ENCODE results near the gene MAGI1.

MAGI1 gene

DNA sequence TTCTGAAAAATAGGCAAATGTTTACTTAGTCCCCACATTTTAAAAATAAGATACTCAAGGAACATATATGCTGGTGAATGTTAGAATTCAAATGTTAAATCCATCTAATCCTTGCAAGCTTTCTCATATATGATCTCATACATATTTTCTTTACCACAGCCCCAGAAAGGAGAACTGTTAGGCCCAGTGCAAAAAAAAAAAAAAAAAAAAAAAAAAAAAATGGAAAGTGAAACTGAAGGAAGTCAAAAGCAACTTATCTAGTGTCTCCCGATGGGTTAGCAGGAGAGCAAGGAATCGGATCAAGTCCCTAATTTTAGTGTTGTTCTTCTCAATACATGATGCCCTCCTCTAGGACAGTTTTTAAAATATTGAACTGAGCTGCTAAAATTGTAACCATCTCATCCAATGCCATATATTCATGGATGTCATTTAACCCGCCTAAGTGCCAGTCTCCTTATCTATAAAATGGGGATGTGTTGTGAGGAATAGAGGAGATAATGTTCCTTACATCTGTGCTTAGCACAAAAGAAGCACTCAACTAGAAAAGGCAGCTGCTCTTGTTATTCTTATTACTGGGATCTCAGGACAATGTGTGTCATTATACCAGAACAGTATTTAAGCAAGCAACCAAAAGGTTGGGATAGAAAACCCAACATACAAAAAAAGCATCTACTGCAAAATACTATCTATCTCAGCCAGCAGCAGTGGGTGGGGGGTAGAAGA is 279.7 kb downstream of the MAGI1 start:
- Histone ChIP-seq H3K9ac (ENCODE audit: low read length) (no peak overlapping the region), H3K4me1 (ENCODE audit: control insufficient read depth, low read depth, low read length) (peaks cover 2% of the 10 kb centered on the region), H4K5ac (ENCODE audit: low read length) (no peak overlapping the region), H3K23ac (ENCODE audit: low read length) (no peak overlapping the region), H2BK120ac (ENCODE audit: low read depth, low read length) (no peak overlapping the region), H2BK5ac (ENCODE audit: low read length) (no peak overlapping the region), H3K79me1 (ENCODE audit: low read length) (no peaks in the 10 kb centered on the region), H4K8ac (ENCODE audit: low read depth, low read length) (no peak overlapping the region), H3K4me2 (ENCODE audit: low read length) (no peak overlapping the region), H3K36me3 (ENCODE audit: control insufficient read depth, insufficient read depth, low read length) (no peaks in the 10 kb centered on the region), H3K4ac (ENCODE audit: low read depth, low read length) (no peak overlapping the region), H3K27ac (ENCODE audit: low read depth, low read length) (no peak overlapping the region), H3K18ac (ENCODE audit: low read length) (no peak overlapping the region), H2BK15ac (replicated peaks; ENCODE audit: low read depth) (no peak overlapping the region), H3K56ac (ENCODE audit: low read length) (no peak overlapping the region), H2AK5ac (ENCODE audit: low read length) (no peak overlapping the region), H3K4me3 (ENCODE audit: low read length) (no peak overlapping the region), H3K79me2 (ENCODE audit: control insufficient read depth, insufficient read depth, low read length) (no peaks in the 10 kb centered on the region), H3K27me3 (ENCODE audit: insufficient read depth, low read length, poor library complexity) (no peaks in the 10 kb centered on the region)
- no CpG with 5 or more reads among the region's 3 CpGs for WGBS (ENCODE audit: extremely low coverage, insufficient coverage, low lambda C conversion rate)
- DNase-seq: no peak

DNA sequence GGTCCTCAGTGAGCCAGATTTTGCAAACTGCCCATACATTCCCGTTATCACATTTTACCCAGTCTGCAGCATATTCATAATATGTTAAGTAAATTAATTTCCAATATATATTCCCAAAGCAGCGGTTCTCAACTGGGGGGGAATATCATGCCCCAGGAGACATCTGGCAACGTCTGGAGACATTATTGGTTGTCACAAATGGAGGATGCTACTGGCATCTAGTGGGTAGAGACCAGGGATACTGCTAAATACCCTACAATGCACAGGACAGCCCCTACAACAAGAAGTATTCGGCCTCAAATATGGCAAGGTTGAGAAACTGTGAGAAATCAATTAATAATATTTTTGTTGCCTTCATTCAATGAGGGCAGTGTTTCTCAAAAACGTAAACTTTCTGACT is 280.3 kb downstream of the MAGI1 start:
- Histone ChIP-seq H3K79me2 (ENCODE audit: control insufficient read depth, insufficient read depth, low read length) (no peaks in the 10 kb centered on the region), H4K8ac (ENCODE audit: low read depth, low read length) (no peak overlapping the region), H3K4me1 (ENCODE audit: control insufficient read depth, low read depth, low read length) (peaks cover 2% of the 10 kb centered on the region), H3K4me3 (ENCODE audit: low read length) (no peak overlapping the region), H3K36me3 (ENCODE audit: control insufficient read depth, insufficient read depth, low read length) (no peaks in the 10 kb centered on the region), H3K9ac (ENCODE audit: low read length) (no peak overlapping the region), H3K56ac (ENCODE audit: low read length) (no peak overlapping the region), H3K4me2 (ENCODE audit: low read length) (no peak overlapping the region), H3K27me3 (ENCODE audit: insufficient read depth, low read length, poor library complexity) (no peaks in the 10 kb centered on the region), H2BK15ac (replicated peaks; ENCODE audit: low read depth) (no peak overlapping the region), H2BK120ac (ENCODE audit: low read depth, low read length) (no peak overlapping the region), H3K4ac (ENCODE audit: low read depth, low read length) (no peak overlapping the region), H3K23ac (ENCODE audit: low read length) (no peak overlapping the region), H2AK5ac (ENCODE audit: low read length) (no peak overlapping the region), H3K18ac (ENCODE audit: low read length) (peak overlapping the region; percentile 18), H2BK5ac (ENCODE audit: low read length) (no peak overlapping the region), H3K27ac (ENCODE audit: low read depth, low read length) (no peak overlapping the region), H4K5ac (ENCODE audit: low read length) (no peak overlapping the region), H3K79me1 (ENCODE audit: low read length) (no peaks in the 10 kb centered on the region)
- WGBS (ENCODE audit: extremely low coverage, insufficient coverage, low lambda C conversion rate): no CpG with 5 or more reads among the region's 5 CpGs
- DNase-seq: no peak

GRCh38 chr3:65752636-65753035 is 286.1 kb downstream of the MAGI1 start:
- Histone ChIP-seq H3K4me1 (ENCODE audit: control insufficient read depth, low read depth, low read length) (peaks cover 2% of the 10 kb centered on the region), H4K8ac (ENCODE audit: low read depth, low read length) (no peak overlapping the region), H3K27ac (ENCODE audit: low read depth, low read length) (no peak overlapping the region), H3K27me3 (ENCODE audit: insufficient read depth, low read length, poor library complexity) (no peaks in the 10 kb centered on the region), H3K36me3 (ENCODE audit: control insufficient read depth, insufficient read depth, low read length) (no peaks in the 10 kb centered on the region), H2BK5ac (ENCODE audit: low read length) (no peak overlapping the region), H3K23ac (ENCODE audit: low read length) (no peak overlapping the region), H3K56ac (ENCODE audit: low read length) (no peak overlapping the region), H3K4me2 (ENCODE audit: low read length) (no peak overlapping the region), H3K79me1 (ENCODE audit: low read length) (peaks cover 10% of the 10 kb centered on the region), H3K4ac (ENCODE audit: low read depth, low read length) (no peak overlapping the region), H3K18ac (ENCODE audit: low read length) (no peak overlapping the region), H2BK15ac (replicated peaks; ENCODE audit: low read depth) (no peak overlapping the region), H3K9ac (ENCODE audit: low read length) (no peak overlapping the region), H3K4me3 (ENCODE audit: low read length) (no peak overlapping the region), H2BK120ac (ENCODE audit: low read depth, low read length) (no peak overlapping the region), H2AK5ac (ENCODE audit: low read length) (no peak overlapping the region), H4K5ac (ENCODE audit: low read length) (no peak overlapping the region), H3K79me2 (ENCODE audit: control insufficient read depth, insufficient read depth, low read length) (no peaks in the 10 kb centered on the region)
- no CpG with 5 or more reads among the region's 1 CpG for WGBS (ENCODE audit: extremely low coverage, insufficient coverage, low lambda C conversion rate)
- no peak for DNase-seq

DNA sequence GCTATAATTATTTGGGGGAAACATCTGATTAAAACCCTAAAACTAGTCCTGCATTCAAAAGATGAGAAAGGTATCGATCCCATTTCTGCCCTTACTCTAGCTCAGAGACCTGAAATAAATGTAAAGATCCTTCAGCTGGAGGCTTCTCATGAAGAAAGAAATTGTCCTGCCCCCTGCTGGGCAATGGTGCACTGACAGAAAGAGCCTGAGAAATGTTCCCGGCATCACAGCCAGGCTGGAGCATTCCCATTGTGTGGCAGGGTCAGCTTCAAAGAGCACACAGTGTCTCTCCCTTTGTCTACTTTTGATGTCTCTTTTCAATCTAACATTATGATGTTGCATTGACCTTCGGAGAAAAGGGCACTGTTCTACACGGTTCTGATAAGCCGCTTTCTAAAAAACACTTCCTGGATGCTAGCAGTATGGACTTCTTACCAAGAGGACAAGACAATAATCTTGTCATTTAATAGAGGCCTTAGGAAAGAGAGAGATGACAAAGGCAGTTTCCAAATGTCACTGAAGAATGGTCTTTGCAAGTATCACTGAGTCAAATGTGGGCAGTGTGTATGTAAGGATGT is 287.5 kb downstream of the MAGI1 start:
- no peak overlapping the region for H4K5ac ChIP-seq (ENCODE audit: low read length)
- no CpG with 5 or more reads among the region's 5 CpGs for WGBS (ENCODE audit: extremely low coverage, insufficient coverage, low lambda C conversion rate)
- H3K27ac ChIP-seq (ENCODE audit: low read depth, low read length): no peak overlapping the region

GRCh38 chr3:65749066-65749465 is 289.7 kb downstream of the MAGI1 start:
- Histone ChIP-seq H2BK15ac (replicated peaks; ENCODE audit: low read depth) (no peak overlapping the region), H2BK120ac (ENCODE audit: low read depth, low read length) (no peak overlapping the region), H3K27ac (ENCODE audit: low read depth, low read length) (no peak overlapping the region), H3K79me1 (ENCODE audit: low read length) (peaks cover 10% of the 10 kb centered on the region), H2BK5ac (ENCODE audit: low read length) (no peak overlapping the region), H3K27me3 (ENCODE audit: insufficient read depth, low read length, poor library complexity) (no peaks in the 10 kb centered on the region), H3K36me3 (ENCODE audit: control insufficient read depth, insufficient read depth, low read length) (no peaks in the 10 kb centered on the region), H3K18ac (ENCODE audit: low read length) (no peak overlapping the region), H3K4ac (ENCODE audit: low read depth, low read length) (no peak overlapping the region), H3K23ac (ENCODE audit: low read length) (no peak overlapping the region), H3K4me1 (ENCODE audit: control insufficient read depth, low read depth, low read length) (peaks cover 2% of the 10 kb centered on the region), H3K79me2 (ENCODE audit: control insufficient read depth, insufficient read depth, low read length) (no peaks in the 10 kb centered on the region), H2AK5ac (ENCODE audit: low read length) (no peak overlapping the region), H4K8ac (ENCODE audit: low read depth, low read length) (no peak overlapping the region), H3K4me2 (ENCODE audit: low read length) (no peak overlapping the region), H3K4me3 (ENCODE audit: low read length) (no peak overlapping the region), H4K5ac (ENCODE audit: low read length) (no peak overlapping the region), H3K9ac (ENCODE audit: low read length) (no peak overlapping the region), H3K56ac (ENCODE audit: low read length) (no peak overlapping the region)
- WGBS (ENCODE audit: extremely low coverage, insufficient coverage, low lambda C conversion rate): no CpG with 5 or more reads among the region's 1 CpG
- DNase-seq: no peak

More for the DNA sequence above, 287.5 kb downstream of the MAGI1 start:
- Histone ChIP-seq H3K18ac (ENCODE audit: low read length) (no peak overlapping the region), H3K56ac (ENCODE audit: low read length) (no peak overlapping the region), H3K4me2 (ENCODE audit: low read length) (no peak overlapping the region), H2BK120ac (ENCODE audit: low read depth, low read length) (no peak overlapping the region), H3K79me1 (ENCODE audit: low read length) (peaks cover 10% of the 10 kb centered on the region), H3K9ac (ENCODE audit: low read length) (no peak overlapping the region), H3K4me1 (ENCODE audit: control insufficient read depth, low read depth, low read length) (peaks cover 2% of the 10 kb centered on the region), H2AK5ac (ENCODE audit: low read length) (no peak overlapping the region), H3K4me3 (ENCODE audit: low read length) (no peak overlapping the region), H3K27me3 (ENCODE audit: insufficient read depth, low read length, poor library complexity) (no peaks in the 10 kb centered on the region), H2BK15ac (replicated peaks; ENCODE audit: low read depth) (no peak overlapping the region), H4K8ac (ENCODE audit: low read depth, low read length) (no peak overlapping the region), H3K4ac (ENCODE audit: low read depth, low read length) (no peak overlapping the region), H3K79me2 (ENCODE audit: control insufficient read depth, insufficient read depth, low read length) (no peaks in the 10 kb centered on the region), H3K36me3 (ENCODE audit: control insufficient read depth, insufficient read depth, low read length) (no peaks in the 10 kb centered on the region), H2BK5ac (ENCODE audit: low read length) (no peak overlapping the region), H3K23ac (ENCODE audit: low read length) (no peak overlapping the region)
- peak; percentile 85 for DNase-seq

DNA sequence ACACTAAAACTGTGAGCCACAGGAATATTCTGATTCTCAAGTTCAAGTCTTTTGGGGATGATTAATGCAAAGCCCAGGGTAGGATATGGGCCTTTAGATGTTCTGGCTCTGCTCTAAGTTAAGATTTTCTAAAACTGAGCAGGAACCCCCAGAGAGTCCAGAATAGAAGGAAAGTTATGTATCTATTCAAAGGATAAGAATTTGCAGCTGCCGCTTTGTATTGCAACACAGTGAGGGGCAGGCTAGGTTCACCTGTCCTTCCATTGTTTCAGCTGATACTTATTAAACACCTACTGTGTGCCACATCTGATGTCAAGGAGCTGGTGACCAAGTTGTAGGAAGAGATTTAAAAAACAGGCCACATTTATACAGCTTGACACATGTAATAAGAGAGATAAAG is 290.4 kb downstream of the MAGI1 start:
- no peak overlapping the region for H3K4me2 ChIP-seq (ENCODE audit: low read length)
- H3K4me1 ChIP-seq (ENCODE audit: control insufficient read depth, low read depth, low read length): peaks cover 2% of the 10 kb centered on the region
- H3K79me1 ChIP-seq (ENCODE audit: low read length): peaks cover 10% of the 10 kb centered on the region
- whole genome bisulfite sequencing (ENCODE audit: extremely low coverage, insufficient coverage, low lambda C conversion rate): no CpG with 5 or more reads among the region's 1 CpG
- H3K27me3 ChIP-seq (ENCODE audit: insufficient read depth, low read length, poor library complexity): no peaks in the 10 kb centered on the region
- no peak overlapping the region for H3K4ac ChIP-seq (ENCODE audit: low read depth, low read length)
- H3K79me2 ChIP-seq (ENCODE audit: control insufficient read depth, insufficient read depth, low read length): no peaks in the 10 kb centered on the region
- H4K8ac ChIP-seq (ENCODE audit: low read depth, low read length): no peak overlapping the region
- H3K9ac ChIP-seq (ENCODE audit: low read length): no peak overlapping the region
- no peak overlapping the region for H2BK120ac ChIP-seq (ENCODE audit: low read depth, low read length)
- H3K23ac ChIP-seq (ENCODE audit: low read length): no peak overlapping the region
- H3K36me3 ChIP-seq (ENCODE audit: control insufficient read depth, insufficient read depth, low read length): no peaks in the 10 kb centered on the region
- H3K4me3 ChIP-seq (ENCODE audit: low read length): no peak overlapping the region
- no peak overlapping the region for H3K27ac ChIP-seq (ENCODE audit: low read depth, low read length)
- H2AK5ac ChIP-seq (ENCODE audit: low read length): no peak overlapping the region
- DNase-seq: no peak
- H3K18ac ChIP-seq (ENCODE audit: low read length): no peak overlapping the region
- no peak overlapping the region for H2BK15ac ChIP-seq (replicated peaks; ENCODE audit: low read depth)
- H2BK5ac ChIP-seq (ENCODE audit: low read length): no peak overlapping the region
- no peak overlapping the region for H3K56ac ChIP-seq (ENCODE audit: low read length)
- H4K5ac ChIP-seq (ENCODE audit: low read length): no peak overlapping the region

All from mesendoderm (in vitro differentiated cells).